Measurements from ENCODE around the gene HCST.

GRCh38 chr19:35921012-35921411, 18.7 kb downstream of the HCST start:
- TF ChIP-seq POLR2AphosphoS5 (IDR thresholded peaks at IDR 0.05; ENCODE audit: borderline replicate concordance, low read depth, low read length) (no peak), EZH2 (IDR thresholded peaks at IDR 0.05) (no peak), FOXP2 (optimal IDR thresholded peaks at IDR 0.05; ENCODE audit: control extremely low read depth, extremely low read length, insufficient read depth) (no peak)
